SJSA1 (cell line): ENCODE data around the gene LRRC47. TPM values are rescaled to one million over a fixed set of nuclear protein-coding genes. Genes with fewer than 3 reads are reported as not detected.

Experiments
- DNase-seq, 2 experiments: peaks; one replicate each; pipeline ENCODE4 v3.0.0-alpha.2; 2015 to 2020; ENCODE audit warnings: low spot score in 2 of 2, low read depth in 1 of 2
- H3K27ac ChIP-seq: fragments of 250-450 bp; sonication (Bioruptor Pico); 2 replicates; pipeline ENCODE4 v1.5.1; 2020; ENCODE audit warnings: mild to moderate bottlenecking, moderate library complexity
- H3K27me3 ChIP-seq: fragments of 250-450 bp; sonication (Bioruptor Pico); replicated peaks from 2 replicates; pipeline ENCODE4 v1.5.1; 2020; ENCODE audit warnings: mild to moderate bottlenecking, moderate library complexity
- H3K36me3 ChIP-seq: fragments of 250-450 bp; sonication (Bioruptor Pico); 2 replicates; pipeline ENCODE4 v1.5.1; 2020; ENCODE audit warnings: mild to moderate bottlenecking
- H3K4me1 ChIP-seq: fragments of 250-450 bp; sonication (Bioruptor Pico); replicated peaks from 2 replicates; pipeline ENCODE4 v1.6.1; 2021; ENCODE audit warnings: mild to moderate bottlenecking
- H3K4me3 ChIP-seq: fragments of 250-450 bp; sonication (Bioruptor Pico); 2 replicates; pipeline ENCODE4 v1.5.1; 2020; ENCODE audit warnings: mild to moderate bottlenecking
- H3K9me3 ChIP-seq: fragments of 250-450 bp; sonication (Bioruptor Pico); replicated peaks from 2 replicates; pipeline ENCODE4 v1.5.1; 2020; ENCODE audit warnings: mild to moderate bottlenecking
- total RNA-seq: library from RNA; depleted of rRNA; stranded (reverse); fragments of >200 nt; shearing (Covaris generic); gene quantifications from 2 replicates; pipeline ENCODE4 v1.2.3, GENCODE V29; 2014

Gene LRRC47
- total RNA-seq, 1 experiment from 2014 or later, result 46.4 TPM

- Histone ChIP-seq H3K9me3 (no peaks in the 10 kb centered on the region), H3K36me3 (no peaks in the 10 kb centered on the region), H3K27me3 (peaks cover 41% of the 10 kb centered on the region), H3K4me3 (no peak overlapping the region), H3K4me1 (peaks cover 5% of the 10 kb centered on the region), H3K27ac (no peak overlapping the region)
- no peak for DNase-seq
These were observed 28.9 kb downstream of the LRRC47 start for GRCh38 chr1:3767328-3767925.

GRCh38 chr1:3763351-3764125, 32.8 kb downstream of the LRRC47 start:
- DNase-seq, result no peak
- Histone ChIP-seq H3K9me3 (no peaks in the 10 kb centered on the region), H3K4me1 (no peaks in the 10 kb centered on the region)

DNA sequence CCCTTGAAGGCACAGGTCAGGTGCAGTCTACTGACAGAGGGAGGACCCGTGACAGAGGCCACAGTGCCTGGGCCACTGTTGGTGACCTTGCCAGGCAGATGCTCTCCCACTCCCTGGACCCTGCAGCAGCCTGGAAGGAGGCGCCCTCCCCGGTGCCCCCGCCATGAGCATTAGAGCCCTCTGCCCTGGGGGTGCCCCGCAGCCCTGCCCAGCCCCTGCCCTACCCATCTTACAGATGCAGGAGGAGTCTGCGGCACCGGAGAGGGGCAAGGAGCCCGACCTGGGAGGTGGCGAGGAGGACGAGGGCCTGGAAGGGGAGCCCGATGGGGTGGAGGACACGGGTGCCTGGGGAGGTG, 33.4 kb downstream of the LRRC47 start:
- DNase-seq, result no peak
- Histone ChIP-seq H3K27ac (no peak overlapping the region), H3K9me3 (no peaks in the 10 kb centered on the region), H3K27me3 (peaks cover 52% of the 10 kb centered on the region), H3K4me1 (no peaks in the 10 kb centered on the region), H3K36me3 (no peaks in the 10 kb centered on the region), H3K4me3 (no peak overlapping the region)

More at GRCh38 chr1:3763351-3764125, 32.8 kb downstream of the LRRC47 start:
- no peak overlapping the region for H3K27ac ChIP-seq
- no peak overlapping the region for H3K4me3 ChIP-seq
- H3K27me3 ChIP-seq, result peaks cover 52% of the 10 kb centered on the region
- H3K36me3 ChIP-seq, result no peaks in the 10 kb centered on the region

DNA sequence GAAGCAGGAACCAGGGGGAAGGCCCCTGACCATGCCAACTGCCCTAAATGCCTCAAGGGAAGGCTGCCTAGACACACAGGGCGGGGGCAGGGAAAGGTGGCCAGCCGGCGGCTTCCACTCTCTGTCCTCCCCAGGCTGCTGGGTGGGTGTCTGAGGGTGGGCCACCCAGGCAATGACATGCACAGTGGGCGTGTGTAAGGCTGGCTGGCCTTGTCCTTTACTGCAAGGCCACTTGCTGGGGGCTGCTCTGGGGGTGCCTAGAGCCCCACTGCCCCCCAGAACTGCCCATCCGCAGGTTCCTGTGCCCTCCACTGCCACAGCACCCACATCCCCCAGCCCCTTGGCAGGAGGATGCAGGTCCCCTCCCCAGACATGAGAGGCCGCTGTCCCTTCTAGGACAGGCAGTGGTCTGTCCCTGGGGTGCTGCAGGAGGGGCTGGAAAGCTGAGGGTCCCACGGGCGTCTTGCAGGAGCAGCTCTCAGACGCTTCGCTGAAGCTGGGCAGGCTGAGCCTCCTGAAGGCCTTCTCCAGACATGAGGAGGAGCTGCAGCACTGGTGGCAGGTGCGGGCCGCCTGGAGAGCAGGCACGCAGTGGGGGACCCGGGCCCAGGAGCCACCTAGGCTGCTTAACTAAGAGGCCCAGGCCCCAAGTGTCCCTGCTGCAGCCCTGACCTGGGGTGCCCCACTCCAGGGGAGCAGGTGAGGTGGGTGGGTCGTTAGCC, 34.0 kb downstream of the LRRC47 start:
- no peak overlapping the region for H3K4me3 ChIP-seq
- no peaks in the 10 kb centered on the region for H3K9me3 ChIP-seq
- no peak for DNase-seq
- H3K27ac ChIP-seq, result no peak overlapping the region
- H3K4me1 ChIP-seq, result no peaks in the 10 kb centered on the region
- H3K36me3 ChIP-seq, result no peaks in the 10 kb centered on the region
- peaks cover 52% of the 10 kb centered on the region for H3K27me3 ChIP-seq

GRCh38 chr1:3761296-3762010, 34.8 kb downstream of the LRRC47 start:
- Histone ChIP-seq H3K9me3 (no peaks in the 10 kb centered on the region), H3K4me1 (no peaks in the 10 kb centered on the region), H3K27ac (no peak overlapping the region), H3K27me3 (peaks cover 52% of the 10 kb centered on the region), H3K4me3 (no peak overlapping the region), H3K36me3 (no peaks in the 10 kb centered on the region)
- DNase-seq, result no peak

GRCh38 chr1:3759796-3760195, 36.5 kb downstream of the LRRC47 start:
- H3K36me3 ChIP-seq, result no peaks in the 10 kb centered on the region
- no peaks in the 10 kb centered on the region for H3K4me1 ChIP-seq
- H3K9me3 ChIP-seq, result no peaks in the 10 kb centered on the region
- no peak for DNase-seq
- H3K4me3 ChIP-seq, result no peak overlapping the region
- H3K27ac ChIP-seq, result no peak overlapping the region
- peaks cover 41% of the 10 kb centered on the region for H3K27me3 ChIP-seq

- no peak overlapping the region for H3K4me3 ChIP-seq
These were observed 37.1 kb downstream of the LRRC47 start for GRCh38 chr1:3759164-3759563.

DNA sequence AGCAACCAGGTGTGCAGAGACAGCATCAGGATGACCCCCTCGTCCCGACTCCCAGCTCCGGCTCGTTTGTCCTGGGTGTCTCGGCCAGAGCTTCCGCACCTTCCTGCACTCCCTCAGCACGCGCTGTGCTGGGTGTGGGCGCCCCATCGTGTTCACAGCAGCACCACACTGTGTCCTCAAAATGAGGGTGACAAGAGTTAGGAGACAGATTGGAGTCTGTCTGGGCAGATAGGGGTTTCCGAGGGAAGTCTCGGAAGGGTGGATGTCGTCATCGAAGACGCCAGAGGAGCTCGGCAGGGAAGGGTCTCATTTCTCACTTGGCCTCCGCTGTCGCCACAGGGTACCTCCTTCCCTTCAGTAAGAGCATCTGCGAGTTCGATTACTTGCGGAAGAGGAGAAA, 39.9 kb downstream of the LRRC47 start:
- Histone ChIP-seq H3K27me3 (peaks cover 15% of the 10 kb centered on the region), H3K27ac (no peak overlapping the region), H3K36me3 (no peaks in the 10 kb centered on the region), H3K4me3 (no peak overlapping the region), H3K9me3 (no peaks in the 10 kb centered on the region), H3K4me1 (no peaks in the 10 kb centered on the region)
- no peak for DNase-seq

More at GRCh38 chr1:3759164-3759563, 37.1 kb downstream of the LRRC47 start:
- Histone ChIP-seq H3K27ac (no peak overlapping the region), H3K36me3 (no peaks in the 10 kb centered on the region), H3K9me3 (no peaks in the 10 kb centered on the region), H3K4me1 (no peaks in the 10 kb centered on the region), H3K27me3 (peaks cover 35% of the 10 kb centered on the region)
- no peak for DNase-seq

- Histone ChIP-seq H3K36me3 (no peaks in the 10 kb centered on the region), H3K27me3 (peaks cover 10% of the 10 kb centered on the region; the same call in 1 of the 2 replicates), H3K9me3 (no peaks in the 10 kb centered on the region), H3K4me1 (no peaks in the 10 kb centered on the region), H3K4me3 (no peak overlapping the region), H3K27ac (no peak overlapping the region)
- DNase-seq, result no peak
These were observed 42.4 kb downstream of the LRRC47 start for GRCh38 chr1:3753656-3754454.

- Histone ChIP-seq H3K9me3 (no peaks in the 10 kb centered on the region), H3K4me1 (peaks cover 3% of the 10 kb centered on the region), H3K27me3 (peaks cover 10% of the 10 kb centered on the region; the same call in 1 of the 2 replicates), H3K4me3 (no peak within 1 kb of the TSS), H3K36me3 (no peaks in the 10 kb centered on the region), H3K27ac (no peak within 1 kb of the TSS)
- DNase-seq, result no peak
These were observed 43.8 kb downstream of the LRRC47 start, which contains the start of gene CCDC27 for GRCh38 chr1:3752400-3752945. Gene CCDC27, plus strand, starts transcription at chr1:3752450. Its CDS starts 32 bp downstream, at chr1:3752482.

DNA sequence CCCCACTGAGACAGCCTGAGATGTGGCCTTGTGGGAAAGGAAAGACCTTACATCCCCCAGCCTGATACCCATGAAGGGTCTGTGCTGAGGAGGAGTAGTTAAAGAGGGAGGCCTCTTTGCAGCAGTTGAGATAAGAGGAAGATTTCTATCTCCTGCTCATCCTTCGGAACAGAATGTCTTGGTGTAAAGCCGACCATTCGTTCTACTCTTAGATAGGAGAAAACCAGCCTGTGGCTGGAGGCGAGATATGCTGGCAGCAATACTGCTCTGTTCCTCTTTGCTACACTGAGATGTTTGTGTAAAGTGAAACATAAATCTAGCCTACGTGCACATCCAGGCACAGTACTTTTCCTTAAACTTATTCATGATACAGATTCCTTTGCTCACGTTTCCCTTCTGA, 45.6 kb downstream of the LRRC47 start:
- no peak for DNase-seq
- H3K27ac ChIP-seq, result no peak overlapping the region
- 0 out of 2 replicates have a peak, but pooled peaks cover 2% of the 10 kb centered on the region for H3K36me3 ChIP-seq
- H3K27me3 ChIP-seq, result peaks cover 10% of the 10 kb centered on the region; the same call in 1 of the 2 replicates
- no peaks in the 10 kb centered on the region for H3K9me3 ChIP-seq
- peaks cover 11% of the 10 kb centered on the region for H3K4me1 ChIP-seq
- no peak overlapping the region for H3K4me3 ChIP-seq

GRCh38 chr1:3749512-3749911, 46.8 kb downstream of the LRRC47 start:
- Histone ChIP-seq H3K4me3 (no peak overlapping the region), H3K27ac (no peak overlapping the region), H3K4me1 (peaks cover 11% of the 10 kb centered on the region)

More at GRCh38 chr1:3749512-3749911, 46.8 kb downstream of the LRRC47 start:
- 0 out of 2 replicates have a peak, but pooled peaks cover 2% of the 10 kb centered on the region for H3K36me3 ChIP-seq
- DNase-seq, result no peak
- peaks cover 10% of the 10 kb centered on the region; the same call in 1 of the 2 replicates for H3K27me3 ChIP-seq
- no peaks in the 10 kb centered on the region for H3K9me3 ChIP-seq
